Measurements from ENCODE around the gene ANKRD9.

Gene ANKRD9

DNA sequence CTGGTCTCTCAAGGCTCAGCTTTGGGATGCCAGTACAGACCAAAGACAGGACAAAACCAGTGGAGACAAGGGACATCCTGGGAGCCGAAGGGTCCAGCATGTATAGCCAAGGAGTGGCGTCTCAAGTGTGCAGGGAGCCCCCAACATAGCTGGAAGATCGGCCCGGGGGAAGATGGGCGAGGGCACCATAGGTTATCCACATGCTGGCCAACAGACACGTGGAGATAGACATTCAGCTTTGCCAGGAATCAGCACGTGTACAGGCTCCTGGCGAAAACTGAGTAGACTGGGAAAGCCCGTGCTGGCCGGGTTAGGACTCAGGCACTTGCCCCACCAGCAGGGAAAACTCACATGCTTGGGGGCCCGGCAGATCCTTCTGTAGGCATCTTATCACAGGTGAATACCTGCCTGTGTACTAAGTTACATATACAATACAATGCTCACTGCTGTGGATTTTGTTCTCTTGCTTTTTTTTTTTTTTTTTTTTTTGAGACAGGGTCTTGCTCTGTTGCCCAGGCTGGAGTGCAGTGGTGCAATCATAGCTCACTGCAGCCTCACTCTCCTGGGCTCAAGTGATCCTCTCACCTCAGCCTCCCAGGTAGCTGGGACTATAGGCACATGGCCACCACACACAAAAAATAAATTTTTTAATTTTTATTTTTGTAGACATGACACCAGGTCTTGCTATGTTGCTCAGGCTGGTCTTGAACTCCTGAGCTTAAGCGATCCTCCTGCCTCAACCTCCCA, 5.6 kb upstream of the ANKRD9 start:
- no peak for DNase-seq (ENCODE audit: low read depth)
- H3K4me3 ChIP-seq (ENCODE audit: low read depth, low read length), result no peak overlapping the region
- TF ChIP-seq, protein P1, sequence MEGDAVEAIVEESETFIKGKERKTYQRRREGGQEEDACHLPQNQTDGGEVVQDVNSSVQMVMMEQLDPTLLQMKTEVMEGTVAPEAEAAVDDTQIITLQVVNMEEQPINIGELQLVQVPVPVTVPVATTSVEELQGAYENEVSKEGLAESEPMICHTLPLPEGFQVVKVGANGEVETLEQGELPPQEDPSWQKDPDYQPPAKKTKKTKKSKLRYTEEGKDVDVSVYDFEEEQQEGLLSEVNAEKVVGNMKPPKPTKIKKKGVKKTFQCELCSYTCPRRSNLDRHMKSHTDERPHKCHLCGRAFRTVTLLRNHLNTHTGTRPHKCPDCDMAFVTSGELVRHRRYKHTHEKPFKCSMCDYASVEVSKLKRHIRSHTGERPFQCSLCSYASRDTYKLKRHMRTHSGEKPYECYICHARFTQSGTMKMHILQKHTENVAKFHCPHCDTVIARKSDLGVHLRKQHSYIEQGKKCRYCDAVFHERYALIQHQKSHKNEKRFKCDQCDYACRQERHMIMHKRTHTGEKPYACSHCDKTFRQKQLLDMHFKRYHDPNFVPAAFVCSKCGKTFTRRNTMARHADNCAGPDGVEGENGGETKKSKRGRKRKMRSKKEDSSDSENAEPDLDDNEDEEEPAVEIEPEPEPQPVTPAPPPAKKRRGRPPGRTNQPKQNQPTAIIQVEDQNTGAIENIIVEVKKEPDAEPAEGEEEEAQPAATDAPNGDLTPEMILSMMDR (IDR thresholded peaks at IDR 0.05; ENCODE audit: low read depth, low read length, missing control alignments), result no peak

DNA sequence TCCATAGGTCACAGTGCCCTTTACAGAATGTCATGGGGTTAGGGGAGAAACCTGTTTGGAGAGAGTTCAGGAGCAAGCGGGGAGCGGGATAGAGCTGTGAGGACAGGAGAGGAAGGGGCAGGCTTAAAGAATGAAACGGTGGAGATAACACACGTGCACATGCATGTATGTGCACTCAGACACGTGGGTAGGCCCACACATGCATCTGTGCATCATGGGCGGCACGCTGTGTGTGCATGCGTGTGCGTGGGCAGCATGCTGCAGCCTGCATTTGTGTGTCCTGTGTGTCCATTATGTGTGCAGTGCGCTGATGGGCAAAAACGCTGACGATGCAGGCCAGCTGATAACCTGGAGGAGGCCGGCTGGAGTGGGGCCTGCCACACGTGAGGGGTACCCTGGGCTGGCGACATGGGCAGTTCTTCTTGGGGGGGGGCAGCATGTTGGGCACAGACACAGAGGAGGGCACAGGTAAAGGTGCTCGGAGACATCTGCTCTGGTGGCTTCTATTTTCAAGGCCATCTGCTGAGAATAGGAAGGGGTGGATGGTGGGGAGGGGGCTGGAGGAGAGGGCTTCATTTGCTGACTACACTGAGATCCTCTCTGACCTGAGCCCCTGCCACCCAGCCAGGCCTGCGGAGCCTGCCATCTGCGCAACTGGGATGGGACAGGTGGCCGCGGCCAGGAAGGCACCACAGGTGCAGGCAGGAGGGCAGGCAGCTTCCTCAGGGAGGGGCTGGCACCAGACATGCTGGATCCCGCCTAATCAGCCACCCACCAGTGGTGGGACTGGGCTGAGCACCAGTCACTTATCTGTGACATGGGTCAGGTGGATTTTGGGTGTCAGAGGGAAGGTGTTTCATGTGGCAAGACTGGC, 4.6 kb upstream of the ANKRD9 start:
- DNase-seq (ENCODE audit: low read depth), result no peak
- TF ChIP-seq, protein P1 (IDR thresholded peaks at IDR 0.05; ENCODE audit: low read depth, low read length, missing control alignments), result no peak
- no peak overlapping the region for H3K4me3 ChIP-seq (ENCODE audit: low read depth, low read length)

DNA sequence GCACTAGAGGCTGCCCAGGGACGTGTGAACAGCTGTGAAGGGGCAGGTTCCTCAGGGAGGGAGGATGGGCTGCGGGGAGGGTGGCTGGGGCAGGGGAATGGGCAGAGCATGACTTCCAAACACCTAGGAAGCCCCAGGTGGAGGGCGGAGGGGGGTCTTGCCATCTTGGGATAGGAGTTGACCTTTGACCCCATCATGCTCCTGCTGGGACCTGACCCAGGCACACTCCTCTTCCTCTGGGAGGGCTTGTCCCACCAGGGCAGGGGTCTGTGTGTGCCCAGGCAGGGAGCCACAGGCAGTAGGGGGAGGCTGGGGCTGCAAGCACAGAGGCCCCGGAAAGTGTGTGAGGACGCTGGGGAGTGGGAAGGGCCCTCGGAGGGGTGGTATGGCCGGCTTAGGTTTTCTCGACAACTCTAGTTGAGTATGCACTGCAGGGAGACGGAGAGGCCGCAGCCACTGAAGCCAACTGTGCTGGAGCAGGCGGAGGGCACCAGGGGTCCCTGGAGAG, 3.3 kb upstream of the ANKRD9 start:
- DNase-seq (ENCODE audit: low read depth), result no peak
- no peak overlapping the region for H3K4me3 ChIP-seq (ENCODE audit: low read depth, low read length)
- TF ChIP-seq, protein P1 (IDR thresholded peaks at IDR 0.05; ENCODE audit: low read depth, low read length, missing control alignments), result no peak

DNA sequence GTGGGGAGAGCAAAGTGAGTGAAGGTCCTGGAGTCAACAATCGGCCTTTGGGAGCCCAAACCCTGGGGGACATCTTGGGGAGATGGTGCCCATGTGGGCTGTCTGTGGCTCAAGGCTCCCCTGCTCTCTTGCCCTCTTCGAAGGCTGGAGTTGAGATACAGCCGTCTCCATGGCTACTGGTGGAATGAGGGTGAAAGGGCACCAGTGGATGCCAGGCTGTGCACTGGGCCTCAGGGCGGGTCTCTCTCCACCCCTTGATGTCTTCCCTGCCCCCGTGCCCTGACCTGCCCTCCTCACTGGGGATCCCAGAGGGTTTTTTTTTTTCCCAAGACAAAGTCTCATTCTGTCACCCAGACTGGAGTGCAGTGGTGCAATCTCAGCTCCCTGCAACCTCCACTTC, 2.0 kb upstream of the ANKRD9 start:
- TF ChIP-seq, protein P1 (IDR thresholded peaks at IDR 0.05; ENCODE audit: low read depth, low read length, missing control alignments), result no peak
- no peak for DNase-seq (ENCODE audit: low read depth)
- H3K4me3 ChIP-seq (ENCODE audit: low read depth, low read length), result no peak overlapping the region

DNA sequence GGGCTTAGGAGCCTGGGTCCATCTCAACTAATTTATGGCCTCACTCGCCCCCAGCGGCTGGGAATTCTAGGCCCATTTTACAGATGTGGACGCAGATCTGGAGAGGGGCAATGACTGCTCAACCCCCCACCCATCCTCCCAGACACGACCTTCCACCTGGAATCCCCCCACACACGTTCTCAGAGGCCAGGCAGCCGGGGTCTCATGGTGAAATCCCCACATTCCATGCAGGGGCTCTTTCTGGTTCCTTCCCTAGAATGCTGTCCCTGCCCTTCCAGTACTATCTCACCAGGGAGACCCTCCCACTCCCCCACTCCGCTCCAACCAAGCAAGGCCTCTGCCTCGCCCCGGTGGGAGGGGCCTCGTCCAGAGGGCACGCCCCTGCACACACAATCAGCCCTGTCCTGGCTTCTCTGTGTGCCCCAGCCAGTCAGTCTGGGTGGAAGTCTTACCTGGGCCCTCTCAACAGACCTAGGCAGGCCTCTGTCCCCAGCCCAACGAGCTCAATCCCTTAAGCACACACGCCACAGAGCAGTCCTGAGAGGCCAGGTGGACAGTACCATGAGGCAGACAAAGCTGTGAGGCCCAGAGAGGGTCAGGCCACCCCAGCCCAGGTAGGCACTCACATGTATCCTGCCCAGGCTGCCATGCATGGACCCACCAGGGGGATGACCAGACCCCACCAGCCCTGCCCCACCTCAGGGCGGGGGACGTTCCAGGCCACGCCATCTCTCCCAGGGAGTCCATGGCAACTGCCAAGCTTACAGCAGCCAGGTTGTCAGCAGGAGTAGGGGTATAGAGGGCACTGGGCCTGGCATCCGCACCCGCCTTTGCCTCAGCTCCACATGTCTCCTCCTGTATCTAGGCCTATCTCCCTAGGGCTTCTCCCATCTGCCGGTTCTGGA, 1.3 kb upstream of the ANKRD9 start:
- H3K4me3 ChIP-seq (ENCODE audit: low read depth, low read length), result peak overlapping the region; percentile 78
- TF ChIP-seq, protein P1 (IDR thresholded peaks at IDR 0.05; ENCODE audit: low read depth, low read length, missing control alignments), result no peak
- DNase-seq (ENCODE audit: low read depth), result no peak

Data from GM12864 (cell line).